ENCODE results near the gene MBD5.

The MBD5 gene

DNA sequence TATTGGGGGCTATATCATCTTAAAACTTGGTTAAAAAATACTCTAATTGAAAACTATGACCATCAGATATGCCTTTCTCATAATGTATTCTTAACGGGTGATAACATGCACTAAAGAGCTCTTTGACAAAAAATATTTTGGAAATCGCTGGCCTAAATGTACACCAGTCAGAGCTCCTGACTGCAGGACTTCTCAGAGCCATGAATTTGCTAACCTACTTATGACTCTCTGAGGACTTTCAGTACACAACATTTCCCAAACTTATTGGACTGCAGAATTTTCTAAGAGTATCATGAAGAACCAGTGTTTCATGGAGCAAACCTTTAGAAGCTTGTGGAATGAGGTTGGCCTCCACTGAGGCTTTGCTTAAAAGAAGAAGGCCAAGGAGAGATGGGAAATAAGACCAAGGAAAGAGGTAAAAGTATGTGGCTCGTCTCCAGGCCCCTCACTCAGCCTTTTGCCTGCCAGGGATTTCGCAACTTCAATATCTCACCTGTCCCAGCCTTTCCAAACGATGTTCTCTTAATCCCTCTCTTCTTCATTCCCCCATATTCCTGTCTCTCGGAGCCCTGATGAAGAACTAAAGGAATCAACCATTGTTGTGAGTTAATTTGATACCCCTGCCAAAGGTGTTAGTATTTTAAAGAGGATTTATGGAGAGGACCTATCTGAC lies 534.9 kb downstream of the MBD5 start:
- peaks cover 18% of the 10 kb centered on the region for H3K4me1 ChIP-seq (ENCODE audit: insufficient read depth, low read length)
- no peak overlapping the region for H3K4me2 ChIP-seq (ENCODE audit: insufficient read depth, low read length)
- no peak for ATAC-seq (ENCODE audit: insufficient read depth, low read depth)
- DNase-seq, result no peak
- H3K36me3 ChIP-seq (ENCODE audit: insufficient read depth, low read length), result no peaks in the 10 kb centered on the region
- H3K27me3 ChIP-seq (ENCODE audit: insufficient read depth, low read length, poor library complexity), result no peaks in the 10 kb centered on the region
- H3K9me3 ChIP-seq (ENCODE audit: insufficient read depth, low read length, severe bottlenecking), result no peaks in the 10 kb centered on the region
- no peaks in the 10 kb centered on the region for H4K20me1 ChIP-seq (ENCODE audit: insufficient read depth, low read length)
- no peak overlapping the region for H2AFZ ChIP-seq (ENCODE audit: low read depth, low read length)
- H3K27ac ChIP-seq (ENCODE audit: low read length), result no peak overlapping the region
- H3K4me3 ChIP-seq (ENCODE audit: low read depth in 1 of 2, low read length in 2 of 2), result no peak overlapping the region
- TF ChIP-seq EZH2 (IDR thresholded peaks at IDR 0.05; ENCODE audit: borderline replicate concordance, low read depth, low read length, severe bottlenecking), result no peak
- TF ChIP-seq, protein P1, sequence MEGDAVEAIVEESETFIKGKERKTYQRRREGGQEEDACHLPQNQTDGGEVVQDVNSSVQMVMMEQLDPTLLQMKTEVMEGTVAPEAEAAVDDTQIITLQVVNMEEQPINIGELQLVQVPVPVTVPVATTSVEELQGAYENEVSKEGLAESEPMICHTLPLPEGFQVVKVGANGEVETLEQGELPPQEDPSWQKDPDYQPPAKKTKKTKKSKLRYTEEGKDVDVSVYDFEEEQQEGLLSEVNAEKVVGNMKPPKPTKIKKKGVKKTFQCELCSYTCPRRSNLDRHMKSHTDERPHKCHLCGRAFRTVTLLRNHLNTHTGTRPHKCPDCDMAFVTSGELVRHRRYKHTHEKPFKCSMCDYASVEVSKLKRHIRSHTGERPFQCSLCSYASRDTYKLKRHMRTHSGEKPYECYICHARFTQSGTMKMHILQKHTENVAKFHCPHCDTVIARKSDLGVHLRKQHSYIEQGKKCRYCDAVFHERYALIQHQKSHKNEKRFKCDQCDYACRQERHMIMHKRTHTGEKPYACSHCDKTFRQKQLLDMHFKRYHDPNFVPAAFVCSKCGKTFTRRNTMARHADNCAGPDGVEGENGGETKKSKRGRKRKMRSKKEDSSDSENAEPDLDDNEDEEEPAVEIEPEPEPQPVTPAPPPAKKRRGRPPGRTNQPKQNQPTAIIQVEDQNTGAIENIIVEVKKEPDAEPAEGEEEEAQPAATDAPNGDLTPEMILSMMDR (IDR thresholded peaks at IDR 0.05; ENCODE audit: borderline replicate concordance, extremely low read depth, low read length, poor library complexity, severe bottlenecking), result no peak
- no peak overlapping the region for H3K9ac ChIP-seq (ENCODE audit: low read depth, low read length)
- no peaks in the 10 kb centered on the region for H3K79me2 ChIP-seq (ENCODE audit: insufficient read depth, low read length)

DNA sequence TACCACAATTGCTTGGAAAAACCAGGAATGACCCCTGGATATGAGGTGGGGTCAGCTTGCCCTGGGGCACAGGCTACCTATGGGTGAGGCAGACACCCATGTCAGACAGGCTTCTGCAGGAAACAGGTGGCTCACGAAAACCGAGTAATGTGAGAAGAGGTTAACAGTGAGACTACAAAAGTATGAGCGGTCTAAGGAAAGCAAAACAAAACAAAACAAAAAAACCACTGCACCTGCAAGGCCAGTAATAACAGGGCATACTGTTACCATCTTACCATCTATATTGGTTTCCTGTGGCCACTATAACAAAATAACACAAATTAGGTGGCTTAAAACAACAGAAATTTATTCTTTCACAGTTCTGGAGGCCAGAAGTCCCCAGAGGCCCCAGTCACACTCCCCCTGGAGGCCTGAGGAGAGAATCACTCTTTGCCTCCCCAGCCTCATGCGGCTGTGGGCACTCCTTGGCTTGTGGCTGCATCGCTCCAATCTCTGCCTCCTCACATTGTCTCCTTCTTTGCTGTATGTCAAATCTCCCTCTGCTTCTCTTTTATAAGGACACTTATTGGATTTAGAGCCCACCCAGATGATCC lies 537.0 kb downstream of the MBD5 start:
- no peaks in the 10 kb centered on the region for H4K20me1 ChIP-seq (ENCODE audit: insufficient read depth, low read length)
- no peak overlapping the region for H3K4me3 ChIP-seq (ENCODE audit: low read depth in 1 of 2, low read length in 2 of 2)
- no peaks in the 10 kb centered on the region for H3K27me3 ChIP-seq (ENCODE audit: insufficient read depth, low read length, poor library complexity)
- ATAC-seq (ENCODE audit: insufficient read depth, low read depth), result no peak
- no peak overlapping the region for H2AFZ ChIP-seq (ENCODE audit: low read depth, low read length)
- no peak overlapping the region for H3K4me2 ChIP-seq (ENCODE audit: insufficient read depth, low read length)
- TF ChIP-seq, protein P1 (IDR thresholded peaks at IDR 0.05; ENCODE audit: borderline replicate concordance, extremely low read depth, low read length, poor library complexity, severe bottlenecking), result peak; percentile 28
- no peak for TF ChIP-seq EZH2 (IDR thresholded peaks at IDR 0.05; ENCODE audit: borderline replicate concordance, low read depth, low read length, severe bottlenecking)
- DNase-seq, result no peak
- H3K4me1 ChIP-seq (ENCODE audit: insufficient read depth, low read length), result peaks cover 12% of the 10 kb centered on the region
- H3K27ac ChIP-seq (ENCODE audit: low read length), result no peak overlapping the region
- H3K9ac ChIP-seq (ENCODE audit: low read depth, low read length), result no peak overlapping the region
- H3K9me3 ChIP-seq (ENCODE audit: insufficient read depth, low read length, severe bottlenecking), result no peaks in the 10 kb centered on the region
- H3K79me2 ChIP-seq (ENCODE audit: insufficient read depth, low read length), result no peaks in the 10 kb centered on the region
- H3K36me3 ChIP-seq (ENCODE audit: insufficient read depth, low read length), result no peaks in the 10 kb centered on the region

DNA sequence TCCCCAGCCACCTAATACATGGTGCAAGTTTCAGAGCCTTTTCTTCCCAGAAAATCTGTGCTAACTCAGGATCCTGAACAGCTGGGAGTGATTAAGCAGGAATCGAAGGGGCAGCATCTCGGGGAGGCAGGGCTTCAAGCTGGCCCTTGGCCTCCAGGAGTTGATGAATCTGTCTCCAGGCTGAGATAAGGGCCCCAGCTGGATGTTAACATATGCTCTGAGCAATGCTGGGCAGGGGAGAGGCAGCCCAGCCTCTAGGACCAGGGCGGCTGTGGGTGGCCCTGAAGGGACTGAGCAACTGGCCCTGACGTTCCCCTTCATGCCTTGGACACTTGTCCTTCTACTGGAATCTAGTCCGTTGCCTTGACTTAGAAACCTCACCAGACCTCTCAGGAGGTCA lies 539.6 kb downstream of the MBD5 start:
- no peaks in the 10 kb centered on the region for H3K79me2 ChIP-seq (ENCODE audit: insufficient read depth, low read length)
- H3K4me2 ChIP-seq (ENCODE audit: insufficient read depth, low read length), result no peak overlapping the region
- H2AFZ ChIP-seq (ENCODE audit: low read depth, low read length), result no peak overlapping the region
- TF ChIP-seq EZH2 (IDR thresholded peaks at IDR 0.05; ENCODE audit: borderline replicate concordance, low read depth, low read length, severe bottlenecking), result no peak
- TF ChIP-seq, protein P1 (IDR thresholded peaks at IDR 0.05; ENCODE audit: borderline replicate concordance, extremely low read depth, low read length, poor library complexity, severe bottlenecking), result no peak
- no peak overlapping the region for H3K27ac ChIP-seq (ENCODE audit: low read length)
- ATAC-seq (ENCODE audit: insufficient read depth, low read depth) (no peak), DNase-seq (no peak)
- H3K4me1 ChIP-seq (ENCODE audit: insufficient read depth, low read length), result no peaks in the 10 kb centered on the region
- no peaks in the 10 kb centered on the region for H3K27me3 ChIP-seq (ENCODE audit: insufficient read depth, low read length, poor library complexity)
- H3K36me3 ChIP-seq (ENCODE audit: insufficient read depth, low read length), result no peaks in the 10 kb centered on the region
- no peaks in the 10 kb centered on the region for H4K20me1 ChIP-seq (ENCODE audit: insufficient read depth, low read length)
- H3K9ac ChIP-seq (ENCODE audit: low read depth, low read length), result no peak overlapping the region
- no peaks in the 10 kb centered on the region for H3K9me3 ChIP-seq (ENCODE audit: insufficient read depth, low read length, severe bottlenecking)
- H3K4me3 ChIP-seq (ENCODE audit: low read depth in 1 of 2, low read length in 2 of 2), result no peak overlapping the region
